Sciatic nerve (tissue), 2 donors: Measurements from ENCODE around the gene FAM124A. TPM values are rescaled to one million over a fixed set of nuclear protein-coding genes. Genes with fewer than 3 reads are reported as not detected.

Experiments
- ATAC-seq: fragments of 200-7000 bp; cut with Tn5 transposase; one replicate; pipeline ENCODE4 v1.9.1; 2020; ENCODE audit warnings: mild to moderate bottlenecking, moderate library complexity
- DNase-seq: peaks from one replicate; pipeline ENCODE4 v3.0.0-alpha.2; 2020; ENCODE audit warnings: low spot score
- intact Hi-C: fragments of 100-400 bp; cut with DNase I; formaldehyde crosslinking; loops from one replicate; pipeline ENCODE4 v1.14.2; 2022
- total RNA-seq: library from RNA; stranded (reverse); fragmentation: NEBNext Ultra II Directional; extraction: Animal tissue kit (Norgen Biotek cat#: 25700); gene quantifications from one replicate; pipeline ENCODE4 v1.2.1, GENCODE V29; 2021
- donor health status: DM: no; HTN: no; CAD: no.
- donor health status: DM: no; HTN: no; CAD: no.

FAM124A gene
- total RNA-seq, 1 donor from 2014 or later = 19.2 TPM

- intact Hi-C loops = no loop called here
- no peak for ATAC-seq
- no peak for DNase-seq
Measured at GRCh38 chr13:51213173-51213728, 8.9 kb upstream of the FAM124A start.

DNA sequence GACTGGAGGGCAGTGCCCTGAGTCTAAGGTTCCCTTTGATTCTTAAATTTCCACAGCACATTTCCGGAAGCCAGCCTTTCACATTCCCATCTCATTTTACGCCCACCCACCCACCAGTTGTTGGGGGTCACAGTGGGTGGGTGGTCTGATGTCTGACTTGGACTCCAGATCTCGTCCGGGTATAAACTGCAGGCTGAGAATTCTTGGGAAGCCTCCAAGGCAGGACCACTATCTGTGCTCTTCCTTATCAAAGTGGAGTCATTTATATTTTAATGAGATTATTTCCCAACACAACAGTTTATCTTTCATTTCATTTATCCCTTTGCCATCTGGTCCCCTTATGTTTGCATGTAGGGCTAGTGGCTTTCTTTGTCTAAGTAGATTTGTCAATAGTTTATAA is 3.6 kb upstream of the FAM124A start:
- ATAC-seq (no peak), DNase-seq (no peak)
- intact Hi-C loops = no loop called here

GRCh38 chr13:51220706-51221105 is 1.5 kb upstream of the FAM124A start:
- ATAC-seq = no peak
- intact Hi-C loops = loop anchor here (1.0 to 5.0 kb wide), 2 partner anchors 66 to 73 kb away; no protein-coding TSS in a partner anchor
- DNase-seq = no peak

DNA sequence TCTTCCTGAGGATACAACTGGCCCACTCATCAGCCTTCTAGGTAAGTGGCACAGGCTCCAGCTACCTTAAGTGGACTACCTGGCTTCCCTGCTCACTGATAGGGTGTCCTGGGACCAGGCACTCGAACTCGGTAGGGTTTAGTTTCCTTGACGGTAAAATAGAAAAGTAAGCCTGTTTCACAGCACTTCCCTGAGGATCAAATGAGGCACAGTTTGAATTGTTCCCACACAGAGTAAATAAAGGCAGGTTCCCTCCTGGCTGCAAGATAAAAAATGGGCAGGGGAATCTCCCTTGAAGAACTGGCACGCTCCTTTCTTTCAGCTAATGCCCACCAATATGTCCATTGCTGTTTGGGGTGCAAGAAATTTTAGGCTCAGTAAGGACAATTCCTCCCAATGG is 1.1 kb upstream of the FAM124A start:
- intact Hi-C loops = loop anchor here (5.0 kb wide), 1 partner anchor 74 kb away; no protein-coding TSS in a partner anchor
- no peak for ATAC-seq

DNA sequence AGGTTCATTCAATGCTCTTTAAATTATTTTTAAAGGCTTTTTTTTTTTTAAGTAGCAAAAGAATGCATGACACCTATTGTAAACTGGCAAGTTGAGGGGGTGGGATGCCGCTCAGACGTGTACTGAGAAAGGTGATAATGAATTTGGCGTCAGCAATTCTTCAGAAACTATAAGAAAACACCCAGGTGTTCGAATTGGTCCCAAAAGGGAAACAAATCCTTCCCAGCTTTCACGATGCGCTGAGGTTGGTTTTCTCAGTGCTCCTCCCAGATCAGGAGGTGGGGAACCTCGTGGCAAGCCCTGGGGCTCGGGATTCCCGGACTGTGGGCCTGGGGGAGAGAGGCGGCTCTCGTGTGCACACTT is 543 bp upstream of the FAM124A start:
- no peak for ATAC-seq
- DNase-seq = no peak
- intact Hi-C loops = loop anchor here (5.0 kb wide), 1 partner anchor 74 kb away; no protein-coding TSS in a partner anchor

More for the DNA sequence above, 1.1 kb upstream of the FAM124A start:
- no peak for DNase-seq

DNA sequence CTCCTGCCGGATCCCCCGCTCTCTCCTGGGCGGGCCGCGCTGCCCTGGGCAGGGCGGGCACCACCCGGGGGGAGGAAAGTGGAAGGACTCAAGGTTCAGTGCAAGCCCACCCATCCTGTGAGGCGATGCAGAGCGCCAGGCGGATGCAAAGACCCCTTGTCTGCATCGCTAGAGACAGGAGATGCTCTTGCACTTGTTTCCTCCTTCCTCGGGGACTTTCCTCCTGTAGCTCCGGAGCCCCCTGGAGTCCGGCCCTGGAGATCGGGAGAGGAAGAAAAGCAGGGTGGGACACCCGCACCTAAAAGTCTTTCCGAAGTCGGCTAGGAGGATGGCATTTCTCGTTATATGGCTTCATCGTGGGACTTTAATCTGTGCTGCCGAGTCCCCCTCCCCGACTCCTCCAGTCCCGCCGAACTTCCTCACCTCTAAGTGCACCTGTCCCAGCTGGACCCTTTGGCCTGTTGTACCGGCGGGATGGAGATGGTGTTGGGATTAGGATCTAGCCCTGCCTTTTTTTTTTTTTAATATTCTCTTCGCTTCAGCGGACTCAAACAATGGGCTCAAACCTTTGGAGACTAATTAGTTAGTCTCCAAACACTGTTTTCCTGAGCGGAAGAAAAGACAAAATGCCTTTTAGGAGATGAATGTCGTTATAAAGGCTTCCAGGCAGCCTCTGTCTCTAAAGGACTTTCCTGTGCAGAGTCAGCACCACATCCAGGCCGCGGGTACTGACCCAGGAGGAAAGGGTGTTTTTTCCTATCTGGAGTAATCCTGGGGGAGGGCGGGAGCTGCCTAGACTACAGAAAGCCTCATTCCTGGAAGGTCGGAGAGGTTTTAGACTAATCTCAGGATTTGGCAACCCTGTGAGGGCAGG is 725 bp downstream of the FAM124A start:
- DNase-seq = no peak
- peak; percentile 47 for ATAC-seq
- intact Hi-C loops = loop anchor here (5.0 kb wide), 1 partner anchor 76 kb away; no protein-coding TSS in a partner anchor

- ATAC-seq (no peak), DNase-seq (no peak)
- intact Hi-C loops = loop anchor here (5.0 kb wide), 1 partner anchor 76 kb away; no protein-coding TSS in a partner anchor
Measured at GRCh38 chr13:51223560-51224270, 1.5 kb downstream of the FAM124A start.

DNA sequence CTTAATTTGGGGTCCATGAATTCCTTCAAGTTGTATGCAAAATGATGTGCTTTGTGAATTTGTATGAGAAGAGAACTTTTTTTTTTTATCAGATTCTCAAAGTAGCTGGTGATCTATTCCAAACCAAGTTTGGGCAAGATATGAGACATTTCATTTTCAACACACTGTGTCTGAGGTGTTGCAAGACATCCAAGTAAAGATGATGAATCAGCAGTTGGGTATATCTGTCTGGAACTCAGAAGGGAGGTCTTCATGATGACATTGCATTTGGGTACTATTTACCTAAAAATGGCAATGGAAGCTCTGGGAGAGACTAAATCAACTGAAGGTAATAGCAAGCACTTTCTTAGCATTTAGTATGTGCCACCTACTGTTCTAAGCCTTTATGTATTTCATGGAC is 2.8 kb downstream of the FAM124A start:
- no peak for ATAC-seq
- intact Hi-C loops = no loop called here

GRCh38 chr13:51227404-51227803 is 5.2 kb downstream of the FAM124A start:
- no peak for ATAC-seq
- no peak for DNase-seq
- intact Hi-C loops = no loop called here

More for the DNA sequence above, 2.8 kb downstream of the FAM124A start:
- DNase-seq = no peak

GRCh38 chr13:51229101-51229719 is 7.0 kb downstream of the FAM124A start:
- intact Hi-C loops = no loop called here
- DNase-seq (no peak), ATAC-seq (no peak)

- intact Hi-C loops = no loop called here
Measured at GRCh38 chr13:51229731-51230130, 7.5 kb downstream of the FAM124A start.

DNA sequence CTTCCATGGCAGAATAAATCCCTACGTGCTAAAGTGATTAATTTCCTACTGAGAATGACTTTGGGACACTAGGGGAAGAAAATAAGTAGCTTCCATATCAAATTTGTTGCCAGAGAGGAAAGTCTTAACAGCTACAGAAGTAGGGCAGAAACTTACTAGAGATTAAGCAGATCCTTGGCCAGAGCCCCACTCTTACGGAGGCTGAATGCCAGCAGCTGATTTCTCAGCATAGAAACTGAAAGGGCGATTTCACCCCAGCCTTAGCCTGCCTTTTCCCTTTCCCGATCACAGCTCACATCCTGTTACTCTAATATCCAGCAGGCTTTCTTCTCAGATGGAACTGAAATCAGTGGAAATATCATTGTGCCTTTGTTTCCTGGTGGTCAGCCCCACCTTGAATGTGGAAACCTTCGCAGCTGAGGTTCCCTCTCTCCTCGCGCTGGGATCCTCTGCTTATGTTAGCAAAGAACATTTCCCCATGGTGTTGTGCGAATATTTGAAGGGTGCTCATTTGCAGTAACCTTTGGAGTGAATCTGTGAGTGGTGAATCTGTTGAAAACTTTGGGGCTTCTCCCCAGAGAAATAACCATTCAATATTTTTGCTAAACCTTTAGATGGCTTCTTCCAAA is 8.4 kb downstream of the FAM124A start:
- intact Hi-C loops = no loop called here
- ATAC-seq (peak; percentile 90), DNase-seq (peak; percentile 75)

More at GRCh38 chr13:51229731-51230130, 7.5 kb downstream of the FAM124A start:
- ATAC-seq (no peak), DNase-seq (no peak)

- no peak for ATAC-seq
- DNase-seq = no peak
- intact Hi-C loops = no loop called here
Measured at GRCh38 chr13:51231456-51231855, 9.3 kb downstream of the FAM124A start.

DNA sequence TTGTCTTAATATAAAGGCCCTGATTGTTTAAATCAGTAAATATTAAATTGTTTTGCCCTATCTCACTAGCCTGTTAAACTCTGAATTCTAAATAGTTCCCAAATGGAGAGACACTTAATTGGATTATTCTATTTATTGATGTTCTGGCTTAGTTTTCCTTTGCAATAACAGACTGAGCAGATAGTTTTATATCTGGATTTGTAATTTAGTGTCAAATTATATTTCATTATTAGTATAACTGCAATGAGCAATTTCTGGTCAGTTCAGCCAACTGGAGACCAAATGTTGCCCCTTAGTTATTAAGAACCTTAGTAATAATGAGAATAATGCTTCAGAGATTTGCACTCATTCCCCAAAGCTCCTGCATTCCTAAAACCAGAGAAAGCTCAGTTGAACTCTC is 10.1 kb downstream of the FAM124A start:
- no peak for ATAC-seq
- intact Hi-C loops = no loop called here
- DNase-seq = no peak

GRCh38 chr13:51233117-51233826 is 11.1 kb downstream of the FAM124A start:
- ATAC-seq (no peak), DNase-seq (no peak)
- intact Hi-C loops = no loop called here

DNA sequence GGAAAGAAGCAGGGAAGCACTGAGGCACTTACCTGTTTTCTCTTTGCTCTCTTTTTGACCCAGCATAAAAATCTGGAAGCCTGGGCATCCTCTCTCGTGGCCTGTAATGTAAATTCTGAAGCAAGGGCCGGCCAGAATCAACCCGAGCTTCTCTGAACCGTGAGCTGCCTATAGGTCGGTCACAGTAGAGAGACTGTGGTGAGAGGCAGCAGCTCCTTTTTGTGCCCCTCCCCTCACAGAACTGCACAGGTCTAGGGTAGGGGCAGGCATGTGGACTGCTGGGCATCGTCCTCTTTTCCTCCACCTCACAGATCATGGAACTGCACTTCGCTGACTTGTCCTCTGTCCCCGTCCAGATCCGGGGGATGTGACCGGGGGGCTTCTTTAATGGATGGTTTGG is 12.5 kb downstream of the FAM124A start:
- intact Hi-C loops = no loop called here
- DNase-seq (no peak), ATAC-seq (no peak)

DNA sequence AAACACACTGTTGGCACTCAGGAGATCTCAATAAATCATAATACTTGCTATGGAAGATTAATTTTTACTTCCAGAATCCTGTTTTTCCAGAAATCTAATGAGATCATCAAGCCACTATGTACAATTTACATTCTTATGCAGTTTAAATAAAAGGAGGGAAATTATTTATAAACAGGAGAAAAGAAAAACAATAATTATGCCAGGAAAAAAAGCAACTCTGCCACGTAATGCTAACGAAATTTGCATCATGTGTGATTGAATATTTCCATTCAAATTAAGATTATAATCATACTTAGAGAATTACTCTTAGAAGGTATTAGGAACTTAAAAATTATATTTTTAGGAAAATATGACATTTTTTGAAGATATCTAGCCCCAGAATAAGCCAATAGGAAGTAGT is 13.0 kb downstream of the FAM124A start:
- intact Hi-C loops = no loop called here
- no peak for DNase-seq
- no peak for ATAC-seq

- DNase-seq (no peak), ATAC-seq (no peak)
- intact Hi-C loops = no loop called here
Measured at GRCh38 chr13:51235756-51236490, 13.7 kb downstream of the FAM124A start.
